ENCODE results near the gene MYOM3. TPM values are rescaled to one million over a fixed set of nuclear protein-coding genes. Genes with fewer than 3 reads are reported as not detected.

Gene MYOM3
- total RNA-seq, 1 experiment from 2014 or later, result 0.05 TPM

DNA sequence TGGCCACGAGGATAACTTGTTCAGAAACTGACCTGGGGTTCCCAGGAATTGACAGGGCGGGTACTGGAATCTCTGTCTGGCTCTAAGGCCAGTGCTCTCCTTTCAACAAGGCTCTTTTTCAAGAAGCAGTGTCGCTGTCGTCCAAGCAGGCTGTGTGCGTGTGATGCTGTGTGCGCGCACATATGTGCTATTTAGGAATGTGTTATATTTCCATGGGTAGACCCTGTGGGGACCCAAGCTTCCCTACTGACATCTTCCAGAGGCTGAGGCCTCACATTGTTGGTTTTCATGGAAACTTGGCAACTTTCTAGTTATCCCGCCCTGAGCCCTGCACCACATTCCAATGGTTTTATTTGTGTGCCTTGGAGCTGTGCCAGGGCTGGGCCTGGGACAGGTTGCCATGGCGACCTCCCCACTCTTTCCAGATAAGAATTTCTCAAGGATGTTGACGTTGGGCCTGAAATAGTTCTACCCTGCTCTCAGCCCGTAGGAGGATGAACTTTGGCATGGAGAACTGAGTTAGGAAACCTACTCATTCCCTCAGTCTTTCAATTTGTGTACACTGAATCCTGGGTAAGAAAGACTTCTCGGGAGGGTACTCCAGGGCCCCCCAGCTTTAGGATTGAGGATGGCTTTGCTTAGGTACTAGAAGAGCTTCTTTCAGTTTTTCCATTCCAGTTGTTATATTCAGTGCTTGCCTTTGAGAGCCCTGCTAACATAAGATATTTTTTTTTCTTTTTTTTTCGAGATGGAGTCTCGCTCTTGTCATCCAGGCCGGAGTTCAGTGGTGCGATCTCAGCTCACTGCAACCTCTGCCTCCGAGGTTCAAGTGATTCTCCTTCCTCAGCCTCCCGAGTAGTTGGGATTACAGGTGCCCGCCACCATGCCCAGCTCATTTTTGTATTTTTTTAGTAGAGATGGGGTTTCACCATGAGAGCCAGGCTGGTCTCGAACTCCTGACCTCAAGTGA lies 93.0 kb downstream of the MYOM3 start:
- POLR2A ChIA-PET, result interaction anchor here (0.7 to 1.0 kb wide), 5 partner anchors 9 to 456 kb away, joined by 3 to 6 read pairs (median 3); no protein-coding TSS in a partner anchor
- peak overlapping the region; percentile 87 for H3K27ac ChIP-seq (ENCODE audit: low read length)
- intact Hi-C loops (cut with micrococcal nuclease; ENCODE audit: unreplicated experiment), result loop anchor here (5.0 kb wide), 1 partner anchor 37 kb away; the partner anchor contains the start of gene SRSF10
- H3K36me3 ChIP-seq (ENCODE audit: control insufficient read depth, insufficient read depth, low read length), result no peaks in the 10 kb centered on the region
- peaks cover 67% of the 10 kb centered on the region for H3K4me1 ChIP-seq (ENCODE audit: control insufficient read depth, insufficient read depth, low read length)
- TSS peak; percentile 97 for BruUV-seq (replicated peaks)
- peak; percentile 65 for TF ChIP-seq TCF7L2 (IDR thresholded peaks at IDR 0.05; ENCODE audit: low read depth, low read length)
- peak; percentile 96 for TF ChIP-seq POLR2AphosphoS5 (IDR thresholded peaks at IDR 0.05; ENCODE audit: low read depth, low read length)
- TF ChIP-seq, protein P1, sequence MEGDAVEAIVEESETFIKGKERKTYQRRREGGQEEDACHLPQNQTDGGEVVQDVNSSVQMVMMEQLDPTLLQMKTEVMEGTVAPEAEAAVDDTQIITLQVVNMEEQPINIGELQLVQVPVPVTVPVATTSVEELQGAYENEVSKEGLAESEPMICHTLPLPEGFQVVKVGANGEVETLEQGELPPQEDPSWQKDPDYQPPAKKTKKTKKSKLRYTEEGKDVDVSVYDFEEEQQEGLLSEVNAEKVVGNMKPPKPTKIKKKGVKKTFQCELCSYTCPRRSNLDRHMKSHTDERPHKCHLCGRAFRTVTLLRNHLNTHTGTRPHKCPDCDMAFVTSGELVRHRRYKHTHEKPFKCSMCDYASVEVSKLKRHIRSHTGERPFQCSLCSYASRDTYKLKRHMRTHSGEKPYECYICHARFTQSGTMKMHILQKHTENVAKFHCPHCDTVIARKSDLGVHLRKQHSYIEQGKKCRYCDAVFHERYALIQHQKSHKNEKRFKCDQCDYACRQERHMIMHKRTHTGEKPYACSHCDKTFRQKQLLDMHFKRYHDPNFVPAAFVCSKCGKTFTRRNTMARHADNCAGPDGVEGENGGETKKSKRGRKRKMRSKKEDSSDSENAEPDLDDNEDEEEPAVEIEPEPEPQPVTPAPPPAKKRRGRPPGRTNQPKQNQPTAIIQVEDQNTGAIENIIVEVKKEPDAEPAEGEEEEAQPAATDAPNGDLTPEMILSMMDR (IDR thresholded peaks at IDR 0.05), result no peak
- TF ChIP-seq, protein P2, sequence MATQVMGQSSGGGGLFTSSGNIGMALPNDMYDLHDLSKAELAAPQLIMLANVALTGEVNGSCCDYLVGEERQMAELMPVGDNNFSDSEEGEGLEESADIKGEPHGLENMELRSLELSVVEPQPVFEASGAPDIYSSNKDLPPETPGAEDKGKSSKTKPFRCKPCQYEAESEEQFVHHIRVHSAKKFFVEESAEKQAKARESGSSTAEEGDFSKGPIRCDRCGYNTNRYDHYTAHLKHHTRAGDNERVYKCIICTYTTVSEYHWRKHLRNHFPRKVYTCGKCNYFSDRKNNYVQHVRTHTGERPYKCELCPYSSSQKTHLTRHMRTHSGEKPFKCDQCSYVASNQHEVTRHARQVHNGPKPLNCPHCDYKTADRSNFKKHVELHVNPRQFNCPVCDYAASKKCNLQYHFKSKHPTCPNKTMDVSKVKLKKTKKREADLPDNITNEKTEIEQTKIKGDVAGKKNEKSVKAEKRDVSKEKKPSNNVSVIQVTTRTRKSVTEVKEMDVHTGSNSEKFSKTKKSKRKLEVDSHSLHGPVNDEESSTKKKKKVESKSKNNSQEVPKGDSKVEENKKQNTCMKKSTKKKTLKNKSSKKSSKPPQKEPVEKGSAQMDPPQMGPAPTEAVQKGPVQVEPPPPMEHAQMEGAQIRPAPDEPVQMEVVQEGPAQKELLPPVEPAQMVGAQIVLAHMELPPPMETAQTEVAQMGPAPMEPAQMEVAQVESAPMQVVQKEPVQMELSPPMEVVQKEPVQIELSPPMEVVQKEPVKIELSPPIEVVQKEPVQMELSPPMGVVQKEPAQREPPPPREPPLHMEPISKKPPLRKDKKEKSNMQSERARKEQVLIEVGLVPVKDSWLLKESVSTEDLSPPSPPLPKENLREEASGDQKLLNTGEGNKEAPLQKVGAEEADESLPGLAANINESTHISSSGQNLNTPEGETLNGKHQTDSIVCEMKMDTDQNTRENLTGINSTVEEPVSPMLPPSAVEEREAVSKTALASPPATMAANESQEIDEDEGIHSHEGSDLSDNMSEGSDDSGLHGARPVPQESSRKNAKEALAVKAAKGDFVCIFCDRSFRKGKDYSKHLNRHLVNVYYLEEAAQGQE (IDR thresholded peaks at IDR 0.05; ENCODE audit: insufficient read depth in 1 of 2, low read depth in 2 of 2, low read length in 1 of 2), result no peak
- no peak for TF ChIP-seq SIN3A (IDR thresholded peaks at IDR 0.05; ENCODE audit: borderline replicate concordance, insufficient read depth, low read depth, low read length)
- CTCF ChIA-PET, result no interaction called here
- no peaks in the 10 kb centered on the region for H3K9me3 ChIP-seq (ENCODE audit: control insufficient read depth, insufficient read depth, low read depth, low read length)
- DNase-seq (ENCODE audit: low read depth, low spot score) (peak; percentile 87), ATAC-seq (peak; percentile 89)
- in situ Hi-C loops (cut with HindIII; ENCODE audit: low pct_unique_long_range_greater_than_20kb, low sequenced_read_pairs), result no loop called here
- no peaks in the 10 kb centered on the region for H3K27me3 ChIP-seq (ENCODE audit: control insufficient read depth, insufficient read depth, low read length)
- H3K4me3 ChIP-seq (ENCODE audit: low read depth in 2 of 2, low read length in 2 of 2), result peak overlapping the region in 1 of 2 experiments; percentile 25; a peak in 2 of 4 replicates

DNA sequence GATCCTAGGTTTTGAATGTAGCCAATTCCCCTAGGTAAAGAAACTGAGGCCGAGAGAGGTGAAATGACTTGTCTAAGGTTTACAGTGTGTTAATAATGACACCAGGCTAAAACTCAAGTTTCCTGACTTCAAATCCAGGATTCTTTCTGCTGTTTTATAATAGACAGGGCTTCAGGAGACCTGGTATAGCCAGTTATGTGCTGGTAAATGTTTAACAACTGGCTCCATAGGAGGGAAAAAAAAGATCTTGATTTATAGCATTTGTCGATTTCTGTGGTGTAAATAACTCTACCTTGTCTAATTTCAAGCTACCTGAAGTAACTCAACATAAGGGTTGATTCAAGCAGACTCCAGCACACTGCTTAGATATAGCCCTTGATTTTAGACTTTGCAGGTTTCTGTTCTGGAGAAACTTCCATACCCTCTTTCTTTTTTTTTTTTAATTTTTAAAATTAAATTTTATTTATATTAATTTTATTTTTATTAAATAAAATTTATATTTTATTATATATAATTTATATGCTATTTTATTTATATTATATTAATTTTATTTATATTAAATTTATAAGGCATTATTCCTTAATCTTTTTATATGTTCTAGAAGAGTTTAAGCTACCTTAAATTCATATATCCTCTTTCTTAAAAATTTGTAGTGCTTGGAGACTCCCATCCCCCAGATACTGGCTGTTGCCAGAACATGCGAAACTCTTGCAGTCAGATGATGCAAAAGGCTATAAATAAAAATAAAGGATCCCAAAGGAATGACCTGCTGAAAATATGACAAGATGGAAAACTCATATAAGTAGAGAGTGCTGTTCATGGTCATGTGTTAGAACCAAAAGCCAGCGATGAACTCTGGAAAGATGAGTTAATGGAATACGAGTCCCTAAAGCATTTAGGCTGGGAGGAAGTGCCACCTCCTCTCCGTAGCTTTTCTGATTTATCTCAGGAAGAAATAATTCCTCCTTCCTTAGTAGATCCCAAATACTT lies 96.4 kb downstream of the MYOM3 start:
- no peaks in the 10 kb centered on the region for H3K9me3 ChIP-seq (ENCODE audit: control insufficient read depth, insufficient read depth, low read depth, low read length)
- no peaks in the 10 kb centered on the region for H3K36me3 ChIP-seq (ENCODE audit: control insufficient read depth, insufficient read depth, low read length)
- intact Hi-C loops (cut with micrococcal nuclease; ENCODE audit: unreplicated experiment) (loop anchor here (5.0 kb wide), 1 partner anchor 33 kb away; the partner anchor contains the start of gene SRSF10), in situ Hi-C loops (cut with HindIII; ENCODE audit: low pct_unique_long_range_greater_than_20kb, low sequenced_read_pairs) (no loop called here)
- ChIA-PET CTCF (no interaction called here), POLR2A (interaction anchor here (0.7 kb wide), 1 partner anchor 307 kb away, joined by 3 read pairs; no protein-coding TSS in a partner anchor)
- H3K27me3 ChIP-seq (ENCODE audit: control insufficient read depth, insufficient read depth, low read length), result no peaks in the 10 kb centered on the region
- H3K4me1 ChIP-seq (ENCODE audit: control insufficient read depth, insufficient read depth, low read length), result peaks cover 40% of the 10 kb centered on the region
- TF ChIP-seq TCF7L2 (IDR thresholded peaks at IDR 0.05; ENCODE audit: low read depth, low read length) (no peak), POLR2AphosphoS5 (IDR thresholded peaks at IDR 0.05; ENCODE audit: low read depth, low read length) (no peak), SIN3A (IDR thresholded peaks at IDR 0.05; ENCODE audit: borderline replicate concordance, insufficient read depth, low read depth, low read length) (no peak)
- TF ChIP-seq, protein P1 (IDR thresholded peaks at IDR 0.05), result no peak
- TF ChIP-seq, protein P2 (IDR thresholded peaks at IDR 0.05; ENCODE audit: insufficient read depth in 1 of 2, low read depth in 2 of 2, low read length in 1 of 2), result no peak
- ATAC-seq, result no peak
- peak overlapping the region; percentile 83 for H3K27ac ChIP-seq (ENCODE audit: low read length)
- BruUV-seq (replicated peaks), result no TSS peak
- no peak overlapping the region for H3K4me3 ChIP-seq (ENCODE audit: low read depth in 2 of 2, low read length in 2 of 2)
- no peak for DNase-seq (ENCODE audit: low read depth, low spot score)
